LNCAP (cell line): ENCODE results near the gene ERC1.

ENCODE experiments used
- CTCF ChIP-seq: fragments of 450-650 bp; IDR thresholded peaks from 2 replicates; pipeline ENCODE4 v1.5.1; 2017; ENCODE audit warnings: mild to moderate bottlenecking

The ERC1 gene

GRCh38 chr12:1357711-1358110 is 366.7 kb downstream of the ERC1 start:
- TF ChIP-seq CTCF = no peak

- no peak for TF ChIP-seq CTCF
Measured at GRCh38 chr12:1360441-1361210, 369.6 kb downstream of the ERC1 start.

- no peak for TF ChIP-seq CTCF
Measured at GRCh38 chr12:1362143-1362662, 371.2 kb downstream of the ERC1 start.

- TF ChIP-seq CTCF = no peak
Measured at GRCh38 chr12:1365703-1366102, 374.7 kb downstream of the ERC1 start.

- no peak for TF ChIP-seq CTCF
Measured at GRCh38 chr12:1367331-1368291, 376.6 kb downstream of the ERC1 start.

GRCh38 chr12:1369460-1369859 is 378.4 kb downstream of the ERC1 start:
- TF ChIP-seq CTCF = no peak

- no peak for TF ChIP-seq CTCF
Measured at GRCh38 chr12:1369938-1370500, 379.0 kb downstream of the ERC1 start.
